BE2C (cell line): ENCODE results near the gene NLN.

Source experiments
- DNase-seq: peaks from one replicate; pipeline ENCODE4 v3.0.0-alpha.2; 2020
- H3K27me3 ChIP-seq: fragments of 250-450 bp; sonication (Bioruptor Pico); 2 replicates; pipeline ENCODE4 v1.5.1; 2020; ENCODE audit warnings: mild to moderate bottlenecking
- H3K36me3 ChIP-seq: fragments of 250-450 bp; sonication (Bioruptor Pico); 2 replicates; pipeline ENCODE4 v1.5.1; 2020; ENCODE audit warnings: mild to moderate bottlenecking
- H3K4me1 ChIP-seq: fragments of 250-450 bp; sonication (Bioruptor Pico); 2 replicates; pipeline ENCODE4 v1.5.1; 2020
- H3K4me3 ChIP-seq: 2 replicates; pipeline ENCODE4 v1.5.1; 2011; ENCODE audit warnings: low read depth, low read length
- H3K9me3 ChIP-seq: fragments of 250-450 bp; sonication (Bioruptor Pico); 2 replicates; pipeline ENCODE4 v1.5.1; 2020
- CTCF ChIP-seq: IDR thresholded peaks from 2 replicates; pipeline ENCODE4 v1.5.1; 2012; ENCODE audit warnings: mild to moderate bottlenecking, low read depth, low read length

The NLN gene

DNA sequence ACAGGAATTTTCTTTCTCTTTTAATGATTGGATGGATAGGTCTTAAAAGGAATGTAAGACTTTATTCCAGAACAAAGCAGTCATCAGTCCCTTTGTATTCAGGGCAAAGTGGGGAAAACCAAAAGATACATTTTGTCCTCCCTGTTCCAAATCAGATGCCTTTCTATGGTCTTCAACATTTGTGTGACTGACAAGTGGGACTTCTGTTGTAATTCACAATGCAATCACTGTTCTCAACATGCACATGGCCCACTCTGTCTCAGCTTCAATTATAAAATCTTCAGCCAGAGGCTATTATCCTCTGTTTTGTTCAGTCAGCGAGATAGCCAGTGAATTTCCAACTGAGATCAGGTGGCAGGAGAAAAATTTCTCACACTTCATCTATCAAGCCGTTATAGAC lies 108.9 kb downstream of the NLN start:
- TF ChIP-seq CTCF = no peak
- H3K4me3 ChIP-seq = no peak overlapping the region
- H3K36me3 ChIP-seq = no peaks in the 10 kb centered on the region; the same call in 1 of the 2 replicates
- H3K27me3 ChIP-seq = no peaks in the 10 kb centered on the region
- DNase-seq = no peak
- H3K4me1 ChIP-seq = no peaks in the 10 kb centered on the region
- H3K9me3 ChIP-seq = no peaks in the 10 kb centered on the region

DNA sequence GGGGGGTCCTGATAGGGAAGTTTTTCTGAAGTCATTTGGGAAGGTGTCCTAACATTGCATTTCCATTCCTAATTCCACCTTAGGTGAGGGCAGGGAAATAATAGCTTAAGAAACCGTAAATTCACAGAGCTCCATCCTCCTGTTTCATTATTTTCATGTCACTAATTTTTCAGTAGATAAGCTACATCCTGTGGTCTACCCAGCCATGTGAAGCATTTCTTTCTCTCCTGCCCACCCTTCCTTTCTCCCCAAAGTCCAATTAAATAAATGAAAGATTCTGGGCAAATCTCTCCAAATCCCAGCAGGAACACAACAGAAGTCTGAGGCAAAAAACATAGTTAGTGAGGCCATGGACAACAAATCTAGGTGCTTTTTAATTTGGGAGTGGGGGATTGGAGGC lies 109.3 kb downstream of the NLN start:
- no peaks in the 10 kb centered on the region for H3K4me1 ChIP-seq
- TF ChIP-seq CTCF = no peak
- no peaks in the 10 kb centered on the region for H3K9me3 ChIP-seq
- no peak overlapping the region for H3K4me3 ChIP-seq
- H3K27me3 ChIP-seq = no peaks in the 10 kb centered on the region
- DNase-seq = no peak
- H3K36me3 ChIP-seq = no peaks in the 10 kb centered on the region; the same call in 1 of the 2 replicates

DNA sequence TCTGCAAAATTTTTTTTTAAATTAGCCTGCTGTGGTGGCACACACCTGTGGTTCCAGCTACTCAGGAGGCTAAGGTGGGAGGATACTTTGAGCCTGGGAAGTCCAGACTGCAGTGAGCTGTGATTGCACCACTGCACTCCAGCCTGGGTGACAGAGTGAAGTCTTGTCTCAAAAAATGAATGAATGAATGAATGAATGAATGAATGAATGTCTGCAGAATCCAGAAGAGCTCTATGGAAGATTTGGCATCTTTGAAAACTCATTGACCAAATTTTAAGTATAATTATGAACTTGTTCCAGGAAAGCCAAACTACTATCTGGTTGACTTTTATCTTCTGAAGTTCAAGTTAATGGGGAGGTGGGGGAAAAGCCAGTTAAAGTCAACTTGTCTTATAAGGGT lies 110.1 kb downstream of the NLN start:
- Histone ChIP-seq H3K4me3 (no peak overlapping the region), H3K4me1 (no peaks in the 10 kb centered on the region), H3K27me3 (no peaks in the 10 kb centered on the region), H3K36me3 (no peaks in the 10 kb centered on the region; the same call in 1 of the 2 replicates), H3K9me3 (no peaks in the 10 kb centered on the region)
- no peak for TF ChIP-seq CTCF
- no peak for DNase-seq

- Histone ChIP-seq H3K36me3 (no peaks in the 10 kb centered on the region; the same call in 1 of the 2 replicates), H3K4me1 (no peaks in the 10 kb centered on the region), H3K27me3 (no peaks in the 10 kb centered on the region), H3K4me3 (no peak overlapping the region), H3K9me3 (no peaks in the 10 kb centered on the region)
- no peak for TF ChIP-seq CTCF
- no peak for DNase-seq
Measured at GRCh38 chr5:65832603-65833228, 110.7 kb downstream of the NLN start.

DNA sequence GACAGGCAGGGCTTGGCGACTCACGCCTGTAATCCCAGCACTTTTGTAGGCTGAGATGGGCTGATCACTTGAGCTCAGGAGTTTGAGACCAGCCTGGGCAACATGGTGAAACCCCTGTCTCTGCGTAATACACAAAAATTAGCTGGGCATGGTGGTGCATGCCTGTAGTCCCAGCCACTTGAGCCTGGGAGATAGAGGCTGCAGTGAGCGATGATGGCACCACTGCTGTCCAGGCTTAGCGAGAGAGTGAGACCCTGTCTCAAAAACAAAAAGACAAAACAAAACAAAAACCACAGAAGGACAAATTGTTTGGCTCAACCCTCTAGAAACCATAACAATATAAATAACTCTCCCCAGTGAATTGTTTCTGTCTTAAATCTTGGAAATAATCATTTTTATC lies 111.8 kb downstream of the NLN start:
- H3K4me3 ChIP-seq = no peak overlapping the region
- no peaks in the 10 kb centered on the region for H3K4me1 ChIP-seq
- TF ChIP-seq CTCF = no peak
- H3K9me3 ChIP-seq = no peaks in the 10 kb centered on the region
- DNase-seq = no peak
- no peaks in the 10 kb centered on the region; the same call in 1 of the 2 replicates for H3K36me3 ChIP-seq
- H3K27me3 ChIP-seq = no peaks in the 10 kb centered on the region

DNA sequence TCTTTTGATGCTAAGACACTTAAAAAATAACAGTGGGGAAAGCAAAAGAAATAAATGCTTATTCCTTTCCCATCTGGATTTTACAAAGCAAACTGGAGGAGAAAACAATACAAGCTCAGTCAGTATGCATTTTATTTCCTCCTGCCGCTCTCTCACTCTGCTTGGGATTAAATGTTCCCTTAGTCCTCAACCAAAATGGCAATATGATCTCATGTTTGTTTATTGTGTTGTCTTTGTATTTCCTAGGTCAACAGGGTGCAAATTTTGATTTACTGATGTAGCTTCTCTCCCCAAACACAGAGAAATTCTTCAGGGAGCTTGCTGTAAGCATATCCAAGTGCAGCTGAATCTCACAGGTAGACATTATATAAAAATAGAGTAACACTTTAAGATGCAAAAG lies 112.3 kb downstream of the NLN start:
- H3K36me3 ChIP-seq = peaks cover 3% of the 10 kb centered on the region
- no peak overlapping the region for H3K4me3 ChIP-seq
- no peak for DNase-seq
- no peaks in the 10 kb centered on the region for H3K27me3 ChIP-seq
- H3K4me1 ChIP-seq = no peaks in the 10 kb centered on the region
- no peak for TF ChIP-seq CTCF
- H3K9me3 ChIP-seq = no peaks in the 10 kb centered on the region
